Adrenal gland (tissue), 12 donors: ENCODE measurements around the gene WDR31. TPM values are rescaled to one million over a fixed set of nuclear protein-coding genes. Genes with fewer than 3 reads are reported as not detected.

Experiments used
- DNase-seq, 7 donors: peaks; one replicate each; pipeline ENCODE4 v3.0.0-alpha.2; 2019 to 2020
- H3K27ac ChIP-seq, 5 donors: fragments of 200-600 bp; sonication (generic) in 4 of 5; 1 replicate in 3 of 5; 2 replicates in 2 of 5; pipeline versions ENCODE4 v1.5.1 to v1.8.0; 2016 to 2020; ENCODE audit warnings: mild to moderate bottlenecking in 1 of 5
- H3K27me3 ChIP-seq: fragments of 200-600 bp; 2 replicates; pipeline ENCODE4 v1.8.0; 2021
- H3K36me3 ChIP-seq, 2 donors: fragments of 200-600 bp; replicated peaks in 1 of 2; 1 replicate in 1 of 2; 2 replicates in 1 of 2; pipeline versions ENCODE4 v1.5.1 to v1.8.0; 2018 to 2022
- H3K4me1 ChIP-seq, 2 donors: fragments of 200-600 bp; replicated peaks in 1 of 2; 1 replicate in 1 of 2; 2 replicates in 1 of 2; pipeline versions ENCODE4 v1.5.1 to v1.8.0; 2018 to 2021
- H3K4me3 ChIP-seq, 4 donors: fragments of 200-600 bp; sonication (generic) in 3 of 4; one replicate each; pipeline ENCODE4 v1.5.1; 2016 to 2018
- H3K9me3 ChIP-seq, 3 donors: fragments of 200-600 bp; sonication (generic) in 1 of 3; replicated peaks in 1 of 3; 1 replicate in 2 of 3; 2 replicates in 1 of 3; pipeline versions ENCODE4 v1.5.1 to v1.8.0; 2016 to 2021
- CTCF ChIP-seq, 6 experiments: fragments of 450-650 bp in 4 of 6; fragments of 200-600 bp in 2 of 6; sonication (generic) in 1 of 6; IDR thresholded peaks; 1 replicate in 5 of 6; 2 replicates in 1 of 6; pipeline versions ENCODE4 v1.5.1 to v1.8.0; 2016 to 2021; ENCODE audit warnings: antibody characterized with exemption in 6 of 6, mild to moderate bottlenecking in 2 of 6, moderate library complexity in 1 of 6
- POLR2A ChIP-seq, 2 donors: fragments of 450-650 bp; IDR thresholded peaks; one replicate each; pipeline ENCODE4 v1.6.1; 2017; ENCODE audit warnings: antibody characterized with exemption in 2 of 2, mild to moderate bottlenecking in 2 of 2, moderate library complexity in 1 of 2
- WGBS, 4 donors: extraction: QIAGEN DNeasy Blood & Tissue Kit in 2 of 4; methylation state at CpG; one replicate each; pipeline versions ENCODE4 v1.1.5 to v1.1.7; 2013 to 2017; 5-methylcytosine and 5-hydroxymethylcytosine counted together
- intact Hi-C, 2 donors: fragments of 100-400 bp; cut with DNase I; formaldehyde crosslinking; loops; one replicate each; pipeline versions ENCODE4 v1.14.1 to v1.15.0; 2022 to 2023
- polyA plus RNA-seq, 3 donors: library from polyadenylated mRNA; stranded (reverse); fragments of 200-250 nt in 2 of 3; fragments of 350-450 nt in 1 of 3; fragmentation: Illumina TruSeq in 1 of 3; extraction: RNeasy Lipid Tissue Mini Kit (QIAGEN cat#74804) in 1 of 3; gene quantifications; one replicate each; pipeline ENCODE4 v1.2.3, GENCODE V29; 2013 to 2014
- total RNA-seq, 9 donors: library from RNA; depleted of rRNA in 4 of 9; stranded (reverse); fragments of >200 nt in 4 of 9; fragments of 120-200 nt in 1 of 9; fragmentation: NEBNext Ultra II Directional in 1 of 9; extraction: Animal tissue kit (Norgen Biotek cat#: 25700) in 1 of 9; gene quantifications; one replicate each; pipeline versions ENCODE4 v1.1.0 to v1.2.4, GENCODE V29; 2013 to 2023
- donor health status: healthy with polysubstance abuse.
- donor health status: Bipolar disorder and iron deficiency.
- donor health status: DM: yes; HTN: yes; CAD: no.
- donor health status: DM: no; HTN: no; CAD: no.
- donor health status: DM: no; HTN: no; CAD: no.
- donor health status: DM: yes; HTN: yes; CAD: no.

The WDR31 gene
- total and polyA plus RNA-seq, 12 donors: 3.1 to 16.5 (median 7.5) TPM

- TF ChIP-seq POLR2A (IDR thresholded peaks at IDR 0.05) (no peak), CTCF (IDR thresholded peaks at IDR 0.05) (no peak)
- Histone ChIP-seq H3K36me3 (peaks cover 0 to 50% of the 10 kb centered on the region in 2 donors), H3K27ac (no peak overlapping the region), H3K4me3 (no peak overlapping the region), H3K4me1 (peaks cover 0 to 12% of the 10 kb centered on the region in 2 donors), H3K27me3 (no peaks in the 10 kb centered on the region), H3K9me3 (no peaks in the 10 kb centered on the region)
- DNase-seq: no peak
- WGBS, 4 donors: 83 to 95% (median 92%) methylated on average over 2 of the region's 2 CpGs
- intact Hi-C loops: no loop called here
Measured at GRCh38 chr9:113269355-113269754, 70.7 kb downstream of the WDR31 start.

DNA sequence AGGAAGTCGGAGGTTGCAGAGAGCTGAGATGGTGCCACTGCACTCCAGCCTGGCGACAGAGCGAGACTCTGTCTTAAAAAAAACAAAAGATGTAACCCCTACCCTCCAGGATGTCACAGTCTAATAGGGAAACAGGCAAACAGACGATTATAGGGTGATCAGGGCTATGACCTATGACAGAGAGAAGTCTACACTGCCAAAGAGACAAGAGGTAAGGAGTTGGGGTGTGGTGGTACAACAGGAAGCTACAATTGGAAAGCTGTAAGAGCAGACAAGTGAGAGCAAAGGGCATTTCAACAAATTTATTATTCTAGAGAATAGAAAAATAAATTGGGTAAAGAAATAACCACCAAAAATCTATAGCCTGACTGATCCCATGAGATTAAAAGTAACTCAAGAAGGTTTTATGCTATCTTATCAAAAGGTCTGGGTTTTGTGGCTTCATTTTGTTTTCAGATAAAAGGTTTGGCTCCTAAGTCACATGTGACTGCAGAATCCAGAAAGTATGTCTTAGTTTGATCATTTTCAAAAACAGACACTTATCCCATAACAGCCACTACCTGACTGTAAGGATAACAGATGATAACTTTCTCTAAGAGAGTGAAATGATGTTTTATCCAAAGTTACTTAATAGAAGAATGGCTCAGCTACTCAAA, 72.0 kb downstream of the WDR31 start:
- TF ChIP-seq POLR2A (IDR thresholded peaks at IDR 0.05) (no peak), CTCF (IDR thresholded peaks at IDR 0.05) (no peak)
- no peaks in the 10 kb centered on the region for H3K9me3 ChIP-seq
- no peaks in the 10 kb centered on the region for H3K27me3 ChIP-seq
- no peak overlapping the region for H3K27ac ChIP-seq
- intact Hi-C loops: no loop called here
- WGBS, 4 donors: 87 to 89% (median 88%) methylated on average over 4 of the region's 4 CpGs
- DNase-seq: no peak
- H3K36me3 ChIP-seq: peaks cover 0 to 50% of the 10 kb centered on the region in 2 donors
- no peak overlapping the region for H3K4me3 ChIP-seq
- peaks cover 0 to 7% of the 10 kb centered on the region in 2 donors for H3K4me1 ChIP-seq

GRCh38 chr9:113266174-113266573, 73.9 kb downstream of the WDR31 start:
- Histone ChIP-seq H3K9me3 (no peaks in the 10 kb centered on the region), H3K27me3 (no peaks in the 10 kb centered on the region), H3K4me3 (no peak overlapping the region), H3K36me3 (peaks cover 0 to 46% of the 10 kb centered on the region in 2 donors), H3K27ac (no peak overlapping the region), H3K4me1 (peaks cover 0 to 7% of the 10 kb centered on the region in 2 donors)
- 90 to 93% (median 91%) methylated on average over 3 of the region's 3 CpGs for WGBS, 4 donors
- TF ChIP-seq POLR2A (IDR thresholded peaks at IDR 0.05): no peak
- TF ChIP-seq CTCF (IDR thresholded peaks at IDR 0.05): no peak
- DNase-seq: no peak
- intact Hi-C loops: no loop called here

Other genes starting within 250 kb of the WDR31 start
- 10 to 100 TPM; 16.0 to 50.8 (median 23.0) TPM for gene SLC31A2, start 189.3 kb downstream of the WDR31 start, total RNA-seq
- 10 to 100 TPM in 2 of 3 donors, 1 to 10 TPM in 1; 9.1 to 20.8 (median 10.8) TPM for gene SLC31A2, start 189.3 kb downstream of the WDR31 start, polyA plus RNA-seq
- 10 to 100 TPM; 22.2 to 38.1 (median 29.0) TPM for gene FKBP15, start 119.0 kb downstream of the WDR31 start, total RNA-seq
- gene FKBP15, start 119.0 kb downstream of the WDR31 start, polyA plus RNA-seq: 10 to 100 TPM; 14.1 to 30.2 (median 16.0) TPM
- 10 to 100 TPM; 19.8 to 99.5 (median 32.3) TPM for gene SLC31A1, start 118.7 kb downstream of the WDR31 start, total RNA-seq
- gene SLC31A1, start 118.7 kb downstream of the WDR31 start, polyA plus RNA-seq: 100 to 1,000 TPM in 1 of 3 donors, 10 to 100 TPM in 2; 10.2 to 105 (median 16.3) TPM
- 10 to 100 TPM; 25.7 to 44.7 (median 28.7) TPM for gene CDC26, start 64.7 kb downstream of the WDR31 start, total RNA-seq
- 10 to 100 TPM; 26.7 to 63.7 (median 29.8) TPM for gene CDC26, start 64.7 kb downstream of the WDR31 start, polyA plus RNA-seq
- 10 to 100 TPM; 14.3 to 46.3 (median 23.1) TPM for gene PRPF4, start 64.6 kb downstream of the WDR31 start, total RNA-seq
- 10 to 100 TPM in 2 of 3 donors, 1 to 10 TPM in 1; 9.6 to 37.9 (median 11.7) TPM for gene PRPF4, start 64.6 kb downstream of the WDR31 start, polyA plus RNA-seq
- under 1 TPM in 1 of 9 donors, not detected in 8; 0.11 TPM for gene RNF183, start 36.9 kb downstream of the WDR31 start, total RNA-seq
- under 1 TPM; 0.24 to 0.48 (median 0.29) TPM for gene RNF183, start 36.9 kb downstream of the WDR31 start, polyA plus RNA-seq
- gene BSPRY, start 9.3 kb upstream of the WDR31 start, total RNA-seq: 10 to 100 TPM in 2 of 9 donors, 1 to 10 TPM in 6, under 1 TPM in 1; 0.89 to 18.6 (median 5.2) TPM
- 1 to 10 TPM; 1.4 to 3.2 (median 1.5) TPM for gene BSPRY, start 9.3 kb upstream of the WDR31 start, polyA plus RNA-seq
- 100 to 1,000 TPM; 117 to 343 (median 208) TPM for gene HDHD3, start 36.7 kb upstream of the WDR31 start, total RNA-seq
- 100 to 1,000 TPM in 2 of 3 donors, 10 to 100 TPM in 1; 89.1 to 300 (median 180) TPM for gene HDHD3, start 36.7 kb upstream of the WDR31 start, polyA plus RNA-seq
- gene ALAD, start 61.0 kb upstream of the WDR31 start, total RNA-seq: 100 to 1,000 TPM in 8 of 9 donors, 10 to 100 TPM in 1; 49.2 to 348 (median 242) TPM
- 100 to 1,000 TPM; 112 to 244 (median 150) TPM for gene ALAD, start 61.0 kb upstream of the WDR31 start, polyA plus RNA-seq
- 10 to 100 TPM; 40.2 to 73.5 (median 43.5) TPM for gene POLE3, start 70.4 kb upstream of the WDR31 start, total RNA-seq
- gene POLE3, start 70.4 kb upstream of the WDR31 start, polyA plus RNA-seq: 10 to 100 TPM; 14.9 to 79.1 (median 23.6) TPM
- gene C9orf43, start 70.5 kb upstream of the WDR31 start, total RNA-seq: 1 to 10 TPM in 4 of 9 donors, under 1 TPM in 5; 0.65 to 2.3 (median 0.83) TPM
- gene C9orf43, start 70.5 kb upstream of the WDR31 start, polyA plus RNA-seq: 1 to 10 TPM; 1.8 to 5.1 (median 3.1) TPM
- 100 to 1,000 TPM in 3 of 9 donors, 10 to 100 TPM in 6; 42.9 to 126 (median 77.9) TPM for gene RGS3, start 123.5 kb upstream of the WDR31 start, total RNA-seq
- 10 to 100 TPM; 34.5 to 64.9 (median 53.5) TPM for gene RGS3, start 123.5 kb upstream of the WDR31 start, polyA plus RNA-seq